ENCODE measurements around the gene NECTIN2. TPM values are rescaled to one million over a fixed set of nuclear protein-coding genes. Genes with fewer than 3 reads are reported as not detected.

NECTIN2 gene
- polyA plus RNA-seq, 2 of the 4 experiments (the other 2 are of a cell fraction), result 69.4 to 89.6 TPM

DNA sequence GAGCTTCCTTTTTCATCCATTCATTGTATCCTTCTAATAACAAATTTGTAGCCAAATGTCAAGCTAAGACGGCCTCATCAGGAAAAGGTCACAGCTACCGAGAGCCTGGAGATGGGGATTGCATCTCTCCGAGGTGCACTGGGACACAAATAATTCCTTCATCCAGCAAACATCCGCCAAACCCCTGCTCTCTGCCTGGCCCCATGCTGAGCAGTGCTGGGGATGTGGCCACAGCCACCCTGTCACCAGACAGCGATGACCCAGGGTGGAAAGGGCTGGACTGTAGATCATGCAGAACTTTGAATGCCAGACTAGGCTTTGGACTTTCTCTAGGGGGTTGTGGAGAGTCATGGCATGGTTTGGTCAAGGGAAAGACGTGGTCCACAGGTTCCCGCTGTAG, 46.8 kb downstream of the NECTIN2 start:
- DNase-seq (ENCODE audit: low read depth in 1 of 2, low spot score in 1 of 2) (no peak), ATAC-seq (no peak), FAIRE-seq (no peak)
- Histone ChIP-seq H3K27ac (no peak overlapping the region; a peak in 1 of 6 replicates), H3K4me3 (peak overlapping the region; percentile 93; the same call in 2 of the 3 replicates), H3K4me1 (peaks cover 23% of the 10 kb centered on the region), H3K9me3 (no peaks in the 10 kb centered on the region), H3K4me2 (peak overlapping the region; percentile 96)
- TF ChIP-seq RFX5 (IDR thresholded peaks at IDR 0.05) (no peak), HEYL (CRISPR knock-in tag; IDR thresholded peaks at IDR 0.05) (no peak), KDM1A (IDR thresholded peaks at IDR 0.05; ENCODE audit: low read depth) (no peak), FOXS1 (CRISPR knock-in tag; IDR thresholded peaks at IDR 0.05) (no peak), RNF2 (IDR thresholded peaks at IDR 0.05; ENCODE audit: borderline replicate concordance, low read depth) (no peak), MAFK (IDR thresholded peaks at IDR 0.05; ENCODE audit: partially characterized antibody) (no peak), CEBPB (IDR thresholded peaks at IDR 0.05) (no peak), ZNF302 (CRISPR knock-in tag; IDR thresholded peaks at IDR 0.05) (no peak), RAD21 (conservative IDR thresholded peaks at IDR 0.05 in 1 of 2, IDR thresholded peaks at IDR 0.05 in 1 of 2) (no peak)
- 91% methylated on average over 7 of the region's 7 CpGs for WGBS (ENCODE audit: missing lambda C conversion rate)
- ChIA-PET CTCF (interaction anchor here (1.0 to 1.9 kb wide), 4 partner anchors 11 to 204 kb away, joined by 3 to 23 read pairs (median 4); no protein-coding TSS in a partner anchor), POLR2A (no interaction called here)

DNA sequence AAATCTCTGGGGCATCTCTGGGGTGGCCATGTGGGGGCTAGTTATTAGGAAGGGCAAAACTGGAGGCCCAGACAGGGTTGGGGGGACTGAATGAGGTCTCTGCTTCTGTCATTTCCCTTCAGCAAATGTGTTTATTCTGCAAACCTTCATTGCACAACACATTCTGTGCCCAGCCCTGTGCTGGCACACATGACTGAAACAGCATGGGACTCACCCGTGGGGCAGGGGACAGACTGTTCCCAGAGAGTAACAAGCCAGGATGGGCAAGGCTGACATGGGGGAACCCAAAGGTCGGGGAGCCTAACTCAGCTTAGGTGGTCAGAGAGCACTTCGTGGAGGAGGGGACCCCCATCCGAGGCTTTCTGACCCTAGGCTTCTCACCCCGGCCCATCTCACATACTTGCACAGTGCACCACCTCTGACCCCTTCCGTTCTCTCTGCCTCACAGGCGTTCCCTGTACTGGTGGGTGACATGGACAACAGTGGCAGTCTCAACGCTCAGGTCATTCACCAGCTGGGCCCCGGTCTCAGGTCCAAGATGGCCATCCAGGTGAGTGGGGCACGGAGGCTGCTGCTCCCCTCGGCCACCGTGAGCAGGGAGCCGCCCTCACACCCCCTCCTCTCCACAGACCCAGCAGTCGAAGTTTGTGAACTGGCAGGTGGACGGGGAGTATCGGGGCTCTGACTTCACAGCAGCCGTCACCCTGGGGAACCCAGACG, 47.4 kb downstream of the NECTIN2 start:
- no peak for FAIRE-seq
- TF ChIP-seq BHLHE40 (IDR thresholded peaks at IDR 0.05; ENCODE audit: low read depth, low read length) (no peak), RCOR1 (IDR thresholded peaks at IDR 0.05; ENCODE audit: low read depth, low read length) (no peak), EP300 (IDR thresholded peaks at IDR 0.05) (no peak), ESRRA (IDR thresholded peaks at IDR 0.05; ENCODE audit: borderline replicate concordance, low read length) (no peak), NR3C1 (IDR thresholded peaks at IDR 0.05) (no peak), FOXS1 (CRISPR knock-in tag; IDR thresholded peaks at IDR 0.05) (no peak), HOXA7 (CRISPR knock-in tag; IDR thresholded peaks at IDR 0.05) (no peak), ZC3H11A (IDR thresholded peaks at IDR 0.05) (no peak), RAD21 (conservative IDR thresholded peaks at IDR 0.05 in 1 of 2, IDR thresholded peaks at IDR 0.05 in 1 of 2) (no peak), FOSL2 (IDR thresholded peaks at IDR 0.05) (no peak), FOSL2 (CRISPR knock-in tag; IDR thresholded peaks at IDR 0.05) (no peak), ZFP36 (IDR thresholded peaks at IDR 0.05; ENCODE audit: borderline replicate concordance, partially characterized antibody) (no peak), SMC3 (IDR thresholded peaks at IDR 0.05) (no peak), GATA3 (IDR thresholded peaks at IDR 0.05; ENCODE audit: borderline replicate concordance) (no peak)
- TF ChIP-seq, protein P1, sequence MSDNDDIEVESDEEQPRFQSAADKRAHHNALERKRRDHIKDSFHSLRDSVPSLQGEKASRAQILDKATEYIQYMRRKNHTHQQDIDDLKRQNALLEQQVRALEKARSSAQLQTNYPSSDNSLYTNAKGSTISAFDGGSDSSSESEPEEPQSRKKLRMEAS (IDR thresholded peaks at IDR 0.05), result no peak
- TF ChIP-seq, protein P2, sequence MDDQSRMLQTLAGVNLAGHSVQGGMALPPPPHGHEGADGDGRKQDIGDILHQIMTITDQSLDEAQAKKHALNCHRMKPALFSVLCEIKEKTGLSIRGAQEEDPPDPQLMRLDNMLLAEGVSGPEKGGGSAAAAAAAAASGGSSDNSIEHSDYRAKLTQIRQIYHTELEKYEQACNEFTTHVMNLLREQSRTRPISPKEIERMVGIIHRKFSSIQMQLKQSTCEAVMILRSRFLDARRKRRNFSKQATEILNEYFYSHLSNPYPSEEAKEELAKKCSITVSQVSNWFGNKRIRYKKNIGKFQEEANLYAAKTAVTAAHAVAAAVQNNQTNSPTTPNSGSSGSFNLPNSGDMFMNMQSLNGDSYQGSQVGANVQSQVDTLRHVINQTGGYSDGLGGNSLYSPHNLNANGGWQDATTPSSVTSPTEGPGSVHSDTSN (IDR thresholded peaks at IDR 0.05), result no peak
- TF ChIP-seq, protein P3, sequence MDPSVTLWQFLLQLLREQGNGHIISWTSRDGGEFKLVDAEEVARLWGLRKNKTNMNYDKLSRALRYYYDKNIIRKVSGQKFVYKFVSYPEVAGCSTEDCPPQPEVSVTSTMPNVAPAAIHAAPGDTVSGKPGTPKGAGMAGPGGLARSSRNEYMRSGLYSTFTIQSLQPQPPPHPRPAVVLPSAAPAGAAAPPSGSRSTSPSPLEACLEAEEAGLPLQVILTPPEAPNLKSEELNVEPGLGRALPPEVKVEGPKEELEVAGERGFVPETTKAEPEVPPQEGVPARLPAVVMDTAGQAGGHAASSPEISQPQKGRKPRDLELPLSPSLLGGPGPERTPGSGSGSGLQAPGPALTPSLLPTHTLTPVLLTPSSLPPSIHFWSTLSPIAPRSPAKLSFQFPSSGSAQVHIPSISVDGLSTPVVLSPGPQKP (IDR thresholded peaks at IDR 0.05; ENCODE audit: low read depth, low read length), result no peak
- TF ChIP-seq, protein P4, sequence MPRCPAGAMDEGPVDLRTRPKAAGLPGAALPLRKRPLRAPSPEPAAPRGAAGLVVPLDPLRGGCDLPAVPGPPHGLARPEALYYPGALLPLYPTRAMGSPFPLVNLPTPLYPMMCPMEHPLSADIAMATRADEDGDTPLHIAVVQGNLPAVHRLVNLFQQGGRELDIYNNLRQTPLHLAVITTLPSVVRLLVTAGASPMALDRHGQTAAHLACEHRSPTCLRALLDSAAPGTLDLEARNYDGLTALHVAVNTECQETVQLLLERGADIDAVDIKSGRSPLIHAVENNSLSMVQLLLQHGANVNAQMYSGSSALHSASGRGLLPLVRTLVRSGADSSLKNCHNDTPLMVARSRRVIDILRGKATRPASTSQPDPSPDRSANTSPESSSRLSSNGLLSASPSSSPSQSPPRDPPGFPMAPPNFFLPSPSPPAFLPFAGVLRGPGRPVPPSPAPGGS (IDR thresholded peaks at IDR 0.05), result no peak

More for the DNA sequence above, 47.4 kb downstream of the NECTIN2 start:
- POLR2A ChIA-PET, result no interaction called here
- Histone ChIP-seq H3K9me3 (no peaks in the 10 kb centered on the region), H3K4me1 (peaks cover 23% of the 10 kb centered on the region), H3K4me2 (no peak overlapping the region; the same call in 2 of the 3 replicates), H3K4me3 (no peak overlapping the region), H3K27ac (no peak overlapping the region)
- WGBS (ENCODE audit: missing lambda C conversion rate), result 94% methylated on average over 18 of the region's 18 CpGs
- ATAC-seq, result no peak
- no peak for DNase-seq (ENCODE audit: low read depth in 1 of 2, low spot score in 1 of 2)
- CTCF ChIA-PET, result interaction anchor here (1.3 to 2.5 kb wide), 2 partner anchors 11 to 122 kb away, joined by 4 to 38 read pairs; partner anchors contain the start of gene APOE
